GM19351 (cell line): ENCODE results near the gene ACTR5.
"Not testable (repeated sequence)": the region's sequence is repeated elsewhere in the genome, so short reads cannot be mapped to it uniquely, and the experiment has no call there.

Source experiments
- ATAC-seq: cut with Tn5 transposase; IDR thresholded peaks from one replicate; pipeline ENCODE4 v1.9.1; 2021; ENCODE audit warnings: mild to moderate bottlenecking, moderate library complexity; ENCODE audit not compliant: unreplicated experiment

Gene ACTR5

GRCh38 chr20:38804682-38805501 is 56.6 kb downstream of the ACTR5 start:
- ATAC-seq = peak; percentile 46

DNA sequence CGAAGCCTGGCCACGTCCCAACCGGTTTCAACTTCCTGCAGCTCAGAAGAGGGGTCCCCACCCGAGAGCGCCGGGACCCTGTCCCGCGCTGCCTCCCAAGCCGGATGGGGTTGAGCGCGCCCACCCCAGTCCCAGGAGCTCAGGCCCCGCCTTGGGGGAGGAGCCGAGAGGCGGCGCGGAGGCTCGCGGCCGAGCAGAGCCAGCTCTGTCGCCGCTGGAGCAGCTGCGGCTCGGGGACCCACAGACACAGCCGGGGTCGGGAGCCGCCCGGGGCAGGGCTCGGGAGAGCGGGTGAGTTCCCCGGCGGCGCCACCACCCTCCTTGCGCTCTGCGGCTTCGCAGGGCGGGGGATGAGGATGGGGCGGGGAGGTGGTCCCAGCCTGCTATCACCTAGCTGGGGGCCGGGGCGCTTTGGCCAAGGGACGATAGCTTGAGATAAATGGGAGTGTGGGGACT is 57.3 kb downstream of the ACTR5 start, which contains the start of gene PPP1R16B:
PPP1R16B (plus strand) TSS at position 196 of the 456 bp plus-strand sequence. CDS start 30,229 bp downstream, outside the sequence.
- peak; percentile 61 for ATAC-seq

- no peak for ATAC-seq
These were observed 57.9 kb downstream of the ACTR5 start for GRCh38 chr20:38805958-38806854.

GRCh38 chr20:38806855-38807655 is 58.8 kb downstream of the ACTR5 start:
- peak; percentile 26 for ATAC-seq

GRCh38 chr20:38809942-38810341 is 61.7 kb downstream of the ACTR5 start:
- ATAC-seq = no peak

GRCh38 chr20:38810926-38811630 is 62.8 kb downstream of the ACTR5 start:
- ATAC-seq = no peak

DNA sequence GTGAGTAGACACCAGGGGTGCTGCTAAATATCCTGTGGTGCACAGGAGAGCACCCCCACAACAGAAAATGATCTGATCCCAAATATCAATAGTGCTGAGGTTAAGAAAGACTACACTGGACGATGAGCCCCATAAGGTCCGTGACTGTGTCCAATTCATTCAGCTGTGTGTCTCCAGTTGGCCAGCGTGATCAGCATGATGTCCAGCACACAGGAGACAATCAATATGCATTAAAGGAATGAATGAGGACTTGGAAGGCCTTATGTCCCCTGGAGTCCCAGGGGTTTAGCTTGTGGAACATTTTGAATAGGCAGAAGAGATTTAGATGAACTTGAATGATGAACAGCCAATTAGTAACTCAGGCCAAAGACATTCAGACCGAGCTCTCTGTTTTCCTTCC is 63.5 kb downstream of the ACTR5 start:
- ATAC-seq = no peak

DNA sequence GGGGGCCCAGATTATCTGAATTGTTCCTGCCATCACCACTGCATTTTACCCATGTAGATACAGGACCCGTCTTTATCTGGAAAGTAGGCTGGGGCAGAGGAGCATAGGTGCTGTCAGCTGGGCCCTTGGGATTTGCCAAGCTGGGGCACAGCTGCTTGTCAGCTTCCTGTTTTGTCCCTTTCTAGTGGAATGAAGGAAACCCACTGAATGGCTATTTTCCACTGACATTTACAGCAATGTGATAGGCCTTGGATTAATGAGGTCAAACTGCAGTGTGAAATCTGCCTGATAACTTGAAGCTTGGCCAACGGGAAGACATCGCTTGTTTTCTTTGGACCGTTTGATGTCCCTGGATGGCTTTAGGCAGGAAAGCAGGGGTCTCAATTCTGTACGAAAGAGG is 63.9 kb downstream of the ACTR5 start:
- ATAC-seq = no peak

DNA sequence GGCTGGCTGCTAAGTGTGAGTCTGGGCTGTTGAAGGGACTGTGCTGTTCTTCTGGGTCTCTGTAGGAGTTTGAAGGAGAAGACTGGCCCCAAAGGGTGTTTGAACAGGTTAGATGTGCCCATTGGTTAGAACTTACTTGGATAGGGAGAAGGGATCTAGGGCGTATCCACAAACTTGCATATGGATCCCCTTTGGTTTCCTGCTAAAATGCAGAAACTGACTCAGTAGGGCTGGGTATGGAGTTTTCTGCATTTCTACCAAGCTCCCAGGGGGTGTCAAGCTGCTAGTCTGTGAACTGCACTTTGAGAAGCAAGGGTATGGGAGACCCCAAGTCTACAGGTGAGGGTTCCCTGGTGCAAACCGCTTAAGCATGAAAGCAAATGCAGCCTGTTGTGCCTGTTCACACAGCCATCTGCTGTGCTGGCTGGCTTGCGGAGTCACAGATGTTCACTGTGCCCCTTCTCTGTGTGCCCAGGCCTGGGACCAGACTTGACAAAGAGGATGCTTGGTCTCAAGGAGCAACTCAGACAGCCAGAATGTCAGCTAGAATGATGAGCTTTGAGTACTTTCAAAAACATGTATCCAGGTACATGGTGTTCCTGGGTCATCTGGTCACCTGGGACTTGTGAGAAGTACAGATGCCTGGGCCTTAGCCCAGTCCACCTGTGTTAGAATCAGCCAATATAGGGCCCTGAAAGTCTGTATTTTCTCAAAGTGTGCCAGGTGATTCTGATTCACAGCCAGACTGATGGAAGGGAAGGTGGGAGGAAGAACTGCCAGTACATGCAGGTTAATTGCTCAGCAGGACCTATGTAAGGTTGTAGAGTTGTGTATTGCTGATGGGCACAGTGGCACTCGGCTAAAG is 64.7 kb downstream of the ACTR5 start:
- ATAC-seq = no peak

GRCh38 chr20:38813574-38813962 is 65.3 kb downstream of the ACTR5 start:
- ATAC-seq = not testable (repeated sequence)

DNA sequence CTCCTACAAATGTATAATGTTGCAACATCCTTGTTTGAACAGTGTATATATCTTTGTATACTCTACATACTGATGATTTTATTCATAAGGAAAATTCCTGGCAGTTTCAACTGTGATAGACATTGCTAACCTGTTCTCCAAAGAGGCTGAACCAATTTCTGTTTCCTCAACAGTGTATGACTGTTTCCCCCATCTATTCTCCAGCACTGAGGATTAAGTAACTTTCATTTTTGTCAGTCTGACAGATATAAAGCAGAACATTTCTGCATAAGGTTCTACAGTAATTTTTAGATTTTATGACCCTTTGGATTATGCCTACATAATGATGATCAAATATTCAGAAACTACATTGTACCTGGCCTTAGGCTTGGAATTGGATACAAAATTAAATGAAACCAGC is 67.2 kb downstream of the ACTR5 start:
- ATAC-seq = no peak

DNA sequence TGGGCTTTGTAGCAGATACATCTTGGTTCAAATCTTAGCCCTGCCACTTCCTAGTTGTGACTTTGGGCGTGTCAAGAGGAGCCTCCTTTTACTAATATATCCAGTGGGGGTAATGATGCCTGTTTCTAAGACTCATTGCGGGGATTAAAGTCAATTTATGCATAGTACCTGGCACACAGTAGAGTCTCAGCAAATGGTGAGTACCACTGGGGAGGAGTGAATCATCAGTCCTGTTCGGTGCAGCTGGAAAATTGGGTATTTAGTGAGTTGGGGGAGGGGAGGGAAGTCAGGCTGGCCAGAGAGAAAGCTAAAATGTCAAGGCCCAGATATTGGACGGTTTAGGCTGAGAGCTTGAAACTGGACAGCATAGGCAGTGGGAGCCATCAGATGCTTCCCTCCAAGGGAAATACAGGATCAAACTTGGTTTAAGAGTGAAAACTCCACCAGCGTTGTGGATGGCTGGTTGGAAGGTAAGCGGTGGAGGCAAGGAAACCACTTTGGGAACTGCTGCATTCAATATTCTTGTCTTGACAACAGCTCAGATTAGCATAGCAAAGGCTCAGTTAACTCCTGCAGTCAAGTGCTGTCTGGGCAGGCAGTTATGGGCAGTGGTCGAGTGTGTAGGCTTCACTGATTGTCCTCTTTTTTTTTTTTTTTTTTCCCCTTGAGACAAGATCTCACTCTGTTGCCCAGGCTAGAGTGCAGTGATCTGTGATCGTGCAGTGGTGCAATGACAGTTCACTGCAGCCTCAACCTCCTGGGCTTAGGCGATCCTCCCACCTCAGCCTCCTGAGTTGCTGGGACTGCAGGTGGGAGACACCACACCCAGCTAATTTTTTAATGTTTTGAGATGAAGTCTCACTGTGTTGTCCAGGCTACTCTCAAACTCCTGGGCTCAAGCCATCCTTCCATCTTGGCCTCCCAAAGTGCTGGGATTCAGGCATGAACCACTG is 70.1 kb downstream of the ACTR5 start:
- no peak for ATAC-seq
